GM21717 (cell line): ENCODE data around the gene NOTCH2.

Experiments used
- ATAC-seq: cut with Tn5 transposase; IDR thresholded peaks from one replicate; pipeline ENCODE4 v1.9.1; 2021; ENCODE audit warnings: mild to moderate bottlenecking, moderate library complexity; ENCODE audit not compliant: unreplicated experiment

Gene NOTCH2

GRCh38 chr1:119883826-119884225, 185.6 kb downstream of the NOTCH2 start:
- ATAC-seq: no peak

- no peak for ATAC-seq
Observed at GRCh38 chr1:119882132-119883049, 187.1 kb downstream of the NOTCH2 start.

- no peak for ATAC-seq
Observed at GRCh38 chr1:119879510-119880434, 189.7 kb downstream of the NOTCH2 start.

GRCh38 chr1:119878171-119878570, 191.3 kb downstream of the NOTCH2 start:
- no peak for ATAC-seq

GRCh38 chr1:119874186-119874585, 195.3 kb downstream of the NOTCH2 start:
- ATAC-seq: no peak

- ATAC-seq: no peak
Observed at GRCh38 chr1:119873135-119874015, 196.1 kb downstream of the NOTCH2 start.

GRCh38 chr1:119871881-119872280, 197.6 kb downstream of the NOTCH2 start:
- no peak for ATAC-seq

- ATAC-seq: no peak
Observed at GRCh38 chr1:119870917-119871596, 198.4 kb downstream of the NOTCH2 start.

GRCh38 chr1:119869995-119870394, 199.5 kb downstream of the NOTCH2 start:
- ATAC-seq: no peak

GRCh38 chr1:119868176-119868575, 201.3 kb downstream of the NOTCH2 start:
- ATAC-seq: no peak

- ATAC-seq: no peak
Observed at GRCh38 chr1:119866451-119866850, 203.0 kb downstream of the NOTCH2 start.

- ATAC-seq: no peak
Observed at GRCh38 chr1:119865627-119866026, 203.8 kb downstream of the NOTCH2 start.

GRCh38 chr1:119862276-119862675, 207.2 kb downstream of the NOTCH2 start:
- no peak for ATAC-seq
